Epidermal melanocyte (primary cell): ENCODE measurements around the gene EPS15.

ENCODE experiments used
- DNase-seq: peaks from one replicate; pipeline ENCODE4 v3.0.0; 2011; ENCODE audit warnings: low spot score; ENCODE audit not compliant: insufficient read length

EPS15 gene

GRCh38 chr1:51320967-51321923 is 197.8 kb downstream of the EPS15 start:
- DNase-seq: no peak

- DNase-seq: no peak
Measured at GRCh38 chr1:51317798-51318197, 201.3 kb downstream of the EPS15 start.

- no peak for DNase-seq
Measured at GRCh38 chr1:51316846-51317120, 202.3 kb downstream of the EPS15 start.

GRCh38 chr1:51316113-51316845 is 202.8 kb downstream of the EPS15 start:
- DNase-seq: no peak

GRCh38 chr1:51314974-51315373 is 204.1 kb downstream of the EPS15 start:
- no peak for DNase-seq

- no peak for DNase-seq
Measured at GRCh38 chr1:51313961-51314777, 204.9 kb downstream of the EPS15 start.

- no peak for DNase-seq
Measured at GRCh38 chr1:51313268-51313852, 205.7 kb downstream of the EPS15 start.

- DNase-seq: no peak
Measured at GRCh38 chr1:51312718-51313117, 206.3 kb downstream of the EPS15 start.

GRCh38 chr1:51311826-51312225 is 207.2 kb downstream of the EPS15 start:
- DNase-seq: no peak

GRCh38 chr1:51310871-51311613 is 208.0 kb downstream of the EPS15 start:
- DNase-seq: no peak

- no peak for DNase-seq
Measured at GRCh38 chr1:51309291-51309690, 209.8 kb downstream of the EPS15 start.

- DNase-seq: no peak
Measured at GRCh38 chr1:51308636-51309035, 210.4 kb downstream of the EPS15 start.

- DNase-seq: no peak
Measured at GRCh38 chr1:51306950-51307349, 212.1 kb downstream of the EPS15 start.

GRCh38 chr1:51305371-51305823 is 213.7 kb downstream of the EPS15 start:
- no peak for DNase-seq

- DNase-seq: no peak
Measured at GRCh38 chr1:51304360-51304759, 214.7 kb downstream of the EPS15 start.
